Omental fat pad (tissue), 4 donors: ENCODE measurements around the gene CACNA1S. TPM values are rescaled to one million over a fixed set of nuclear protein-coding genes. Genes with fewer than 3 reads are reported as not detected.
A peak's percentile ranks its signal among the peaks of the same experiment; 100 is the strongest.

ENCODE experiments used
- ATAC-seq: fragments of 150-250 bp; one replicate; pipeline ENCODE4 v1.9.1; 2016; ENCODE audit warnings: mild to moderate bottlenecking, moderate library complexity; ENCODE audit not compliant: low FRiP score
- DNase-seq: peaks from one replicate; pipeline ENCODE4 v3.0.0-alpha.2; 2019; ENCODE audit warnings: low spot score
- total RNA-seq, 4 donors: library from RNA; depleted of rRNA; stranded (reverse); fragments of >200 nt; gene quantifications; one replicate each; pipeline ENCODE4 v1.1.0, GENCODE V29; 2016
- TF ChIP-seq, protein P1 (sequence below), 3 donors: fragments of 450-650 bp; IDR thresholded peaks; one replicate each; pipeline ENCODE4 v1.5.1; 2016 to 2017; ENCODE audit warnings: antibody characterized with exemption in 3 of 3, mild to moderate bottlenecking in 3 of 3, moderate library complexity in 2 of 3

CACNA1S gene
- total RNA-seq, 4 donors from 2014 or later, result not detected

- TF ChIP-seq, protein P1, sequence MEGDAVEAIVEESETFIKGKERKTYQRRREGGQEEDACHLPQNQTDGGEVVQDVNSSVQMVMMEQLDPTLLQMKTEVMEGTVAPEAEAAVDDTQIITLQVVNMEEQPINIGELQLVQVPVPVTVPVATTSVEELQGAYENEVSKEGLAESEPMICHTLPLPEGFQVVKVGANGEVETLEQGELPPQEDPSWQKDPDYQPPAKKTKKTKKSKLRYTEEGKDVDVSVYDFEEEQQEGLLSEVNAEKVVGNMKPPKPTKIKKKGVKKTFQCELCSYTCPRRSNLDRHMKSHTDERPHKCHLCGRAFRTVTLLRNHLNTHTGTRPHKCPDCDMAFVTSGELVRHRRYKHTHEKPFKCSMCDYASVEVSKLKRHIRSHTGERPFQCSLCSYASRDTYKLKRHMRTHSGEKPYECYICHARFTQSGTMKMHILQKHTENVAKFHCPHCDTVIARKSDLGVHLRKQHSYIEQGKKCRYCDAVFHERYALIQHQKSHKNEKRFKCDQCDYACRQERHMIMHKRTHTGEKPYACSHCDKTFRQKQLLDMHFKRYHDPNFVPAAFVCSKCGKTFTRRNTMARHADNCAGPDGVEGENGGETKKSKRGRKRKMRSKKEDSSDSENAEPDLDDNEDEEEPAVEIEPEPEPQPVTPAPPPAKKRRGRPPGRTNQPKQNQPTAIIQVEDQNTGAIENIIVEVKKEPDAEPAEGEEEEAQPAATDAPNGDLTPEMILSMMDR (IDR thresholded peaks at IDR 0.05), result no peak
- no peak for ATAC-seq
- no peak for DNase-seq
Measured at GRCh38 chr1:201140235-201140940, 28.2 kb upstream of the CACNA1S start.

GRCh38 chr1:201139756-201140155, 27.5 kb upstream of the CACNA1S start:
- DNase-seq, result no peak

GRCh38 chr1:201139306-201139705, 27.1 kb upstream of the CACNA1S start:
- TF ChIP-seq, protein P1 (IDR thresholded peaks at IDR 0.05), result no peak
- DNase-seq (no peak), ATAC-seq (no peak)

More at GRCh38 chr1:201139756-201140155, 27.5 kb upstream of the CACNA1S start:
- TF ChIP-seq, protein P1 (IDR thresholded peaks at IDR 0.05), result no peak
- ATAC-seq, result no peak

DNA sequence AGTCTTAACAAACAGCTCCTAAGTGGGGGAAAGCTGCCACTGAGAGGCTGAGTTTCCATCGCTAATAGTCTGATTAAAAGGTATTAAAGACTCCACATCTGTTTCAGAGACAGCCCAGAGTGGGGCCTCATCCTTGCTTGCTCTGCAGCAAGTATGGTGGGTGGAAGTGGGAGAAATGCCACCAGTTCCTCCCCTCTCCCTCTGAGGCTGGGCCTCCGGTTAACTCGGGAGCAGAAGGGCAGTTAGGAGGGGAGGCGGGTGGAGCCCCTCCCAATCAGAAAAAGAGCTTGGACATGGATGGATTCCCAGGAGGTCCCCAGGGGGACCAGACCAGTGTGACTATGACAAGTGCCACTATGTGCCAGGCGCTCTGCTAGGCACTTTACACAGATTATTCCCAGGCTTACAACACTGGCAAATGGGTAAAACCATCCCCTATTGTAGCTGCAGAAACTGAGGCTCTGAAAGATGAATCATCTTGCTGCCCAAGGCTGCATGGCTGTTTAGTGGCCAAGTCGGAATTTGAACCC, 26.1 kb upstream of the CACNA1S start:
- TF ChIP-seq, protein P1 (IDR thresholded peaks at IDR 0.05), result no peak
- DNase-seq (no peak), ATAC-seq (no peak)

- ATAC-seq (peak; percentile 59), DNase-seq (no peak)
- TF ChIP-seq, protein P1 (IDR thresholded peaks at IDR 0.05), result no peak
Measured at GRCh38 chr1:201137579-201138310, 25.5 kb upstream of the CACNA1S start.

DNA sequence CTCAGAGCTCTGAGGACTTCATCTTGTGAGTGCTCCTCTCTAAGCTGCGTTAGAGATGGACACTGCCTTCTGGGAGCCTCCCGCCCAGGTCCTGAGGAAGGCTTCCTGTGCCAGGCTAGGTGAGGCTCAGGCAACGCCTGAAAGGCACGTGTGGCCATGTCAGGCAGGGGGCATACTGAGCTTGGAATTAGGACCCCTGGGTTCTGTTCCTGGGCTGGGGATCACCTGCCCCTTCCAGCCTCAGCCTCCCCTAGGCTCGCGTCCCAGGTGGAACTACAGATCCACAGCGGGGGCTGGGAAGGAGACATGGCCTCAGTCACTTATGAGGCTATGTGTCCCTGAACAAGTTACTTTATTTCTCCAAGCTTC, 24.8 kb upstream of the CACNA1S start:
- ATAC-seq, result no peak
- TF ChIP-seq, protein P1 (IDR thresholded peaks at IDR 0.05), result no peak

More for the DNA sequence above, 24.8 kb upstream of the CACNA1S start:
- no peak for DNase-seq
